ENCODE data around the gene GRM7.

The GRM7 gene

DNA sequence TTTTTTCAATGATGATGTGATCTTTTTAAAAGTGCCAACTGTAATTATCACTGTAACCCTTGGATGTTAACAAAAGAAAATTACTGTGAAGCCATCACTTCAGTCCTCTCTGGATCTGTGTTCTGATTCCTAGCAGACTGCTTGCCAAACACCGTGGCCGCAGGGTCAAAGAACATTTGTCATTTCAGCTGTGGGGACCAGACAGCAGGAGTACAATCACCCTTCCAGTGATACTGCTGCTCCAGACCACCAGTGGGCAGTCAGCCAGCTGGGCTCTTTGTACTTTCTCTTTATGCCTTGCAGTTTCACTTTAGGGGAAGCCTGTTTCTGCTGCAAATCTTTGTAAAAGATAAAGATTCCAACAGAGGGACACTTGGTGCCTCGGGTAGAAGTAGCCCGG lies 770.0 kb downstream of the GRM7 start:
- in situ Hi-C loops (cut with MboI; ENCODE audit: low sequenced_read_pairs) = no loop called here

DNA sequence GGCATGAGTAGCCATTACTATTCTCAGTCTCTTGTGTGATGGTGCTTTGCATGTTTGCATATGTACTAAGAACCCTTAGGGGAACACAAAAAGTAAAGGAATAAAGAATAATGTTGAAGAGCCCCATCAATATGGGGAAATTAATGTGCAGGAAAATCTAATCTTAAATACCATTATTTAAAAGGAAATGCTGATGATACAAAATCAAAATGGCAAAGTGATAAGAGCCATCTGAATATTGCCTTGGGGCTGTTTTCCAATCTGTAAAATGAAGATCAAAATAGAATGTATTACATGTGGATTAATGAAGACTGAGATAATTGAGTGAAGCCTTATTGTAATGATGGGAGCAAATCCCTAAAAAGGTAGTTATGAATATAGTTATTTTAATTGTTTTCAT lies 771.4 kb downstream of the GRM7 start:
- in situ Hi-C loops (cut with MboI; ENCODE audit: low sequenced_read_pairs) = no loop called here

DNA sequence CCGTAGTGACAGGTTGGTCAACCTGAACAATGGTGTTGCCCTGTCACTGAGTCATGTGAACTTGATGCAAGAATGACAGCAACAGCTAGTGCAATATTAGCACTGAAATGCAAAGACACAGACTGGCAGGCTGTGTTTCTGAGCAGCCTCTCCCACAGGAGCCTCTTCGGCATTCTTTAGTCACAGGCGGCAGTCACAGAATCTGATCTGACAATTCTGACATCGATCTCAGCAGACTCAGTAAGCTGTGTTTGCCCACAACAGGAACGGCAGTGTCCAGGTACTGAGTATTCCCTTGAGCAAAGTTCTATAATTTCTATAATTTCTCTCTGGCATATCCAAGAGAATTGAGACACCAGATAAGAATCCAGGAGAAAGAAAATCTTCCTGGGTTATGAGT lies 776.8 kb downstream of the GRM7 start:
- in situ Hi-C loops (cut with MboI; ENCODE audit: low sequenced_read_pairs) = no loop called here

DNA sequence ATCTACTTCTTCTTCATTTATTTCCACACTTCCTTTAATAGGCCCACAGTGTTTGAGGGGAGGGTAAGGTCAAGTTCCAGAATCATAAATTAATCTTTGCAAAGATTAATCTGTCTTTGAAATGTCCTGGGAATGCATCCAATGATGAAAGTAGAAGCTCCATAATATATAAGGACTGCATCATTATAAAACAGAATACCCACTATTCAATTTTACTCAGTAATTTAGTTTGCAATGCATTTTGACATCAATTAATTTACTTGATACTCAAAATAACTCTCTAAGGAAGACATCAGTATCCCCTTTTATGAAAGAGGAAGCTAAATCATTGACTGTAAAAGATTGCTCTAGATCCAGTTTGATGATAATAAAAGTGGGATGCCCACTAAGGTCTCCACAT lies 777.2 kb downstream of the GRM7 start:
- in situ Hi-C loops (cut with MboI; ENCODE audit: low sequenced_read_pairs) = no loop called here

DNA sequence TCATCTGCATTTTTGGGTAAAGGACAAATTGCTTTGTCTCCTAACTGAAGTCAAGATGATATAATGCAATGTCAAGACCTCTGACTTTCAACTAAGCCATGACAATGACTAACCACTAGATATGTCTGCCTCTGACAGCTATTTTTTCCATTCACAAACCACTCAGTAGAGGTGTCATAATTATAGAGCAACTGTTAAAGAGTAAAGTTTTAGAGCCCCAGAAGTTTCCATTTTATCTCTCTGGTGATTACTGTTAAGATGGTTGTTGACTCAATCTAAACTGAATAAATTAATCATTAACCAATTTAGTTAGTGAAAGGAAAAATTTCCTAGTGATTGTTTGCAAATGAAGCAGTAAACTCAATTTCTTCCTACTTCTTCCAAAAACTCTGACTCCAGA lies 779.9 kb downstream of the GRM7 start:
- in situ Hi-C loops (cut with MboI; ENCODE audit: low sequenced_read_pairs) = no loop called here

DNA sequence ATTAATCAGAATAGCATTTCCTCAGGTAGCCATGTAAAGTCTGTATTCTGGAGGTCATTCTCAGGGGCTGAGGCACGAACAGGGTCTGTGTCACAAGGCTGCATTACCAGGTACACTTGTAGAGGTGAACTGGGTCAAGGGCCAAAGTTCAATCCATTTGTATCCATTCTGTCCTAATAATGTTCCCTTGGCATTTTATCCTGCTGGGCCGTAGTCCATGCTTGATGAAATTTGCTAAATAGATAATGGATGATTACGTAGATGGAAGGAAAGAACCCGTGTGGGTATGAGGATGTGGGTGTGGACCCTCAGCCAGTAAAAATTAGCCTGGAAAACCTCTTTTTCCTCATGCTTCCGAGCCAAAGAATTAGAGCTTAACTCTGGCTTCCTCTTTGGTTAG lies 785.9 kb downstream of the GRM7 start:
- in situ Hi-C loops (cut with MboI; ENCODE audit: low sequenced_read_pairs) = no loop called here

DNA sequence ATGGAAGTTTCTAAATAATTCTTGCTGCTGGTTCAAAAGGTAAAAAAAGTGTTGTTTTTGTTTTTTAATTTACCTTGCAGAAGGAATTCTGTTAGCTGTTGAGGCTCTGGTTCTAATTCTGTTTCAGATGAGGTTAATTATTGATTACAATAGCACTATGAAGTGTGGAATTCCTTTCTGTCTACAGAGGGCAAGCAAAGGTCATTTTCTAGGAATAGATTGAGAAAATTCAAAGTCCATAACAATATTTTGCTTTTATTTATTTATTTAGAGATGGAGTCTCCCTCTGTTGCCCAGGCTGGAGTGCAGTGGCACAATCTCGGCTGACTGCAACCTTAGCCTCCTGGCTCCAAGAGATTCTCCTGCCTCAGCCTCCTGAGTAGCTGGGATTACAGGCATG lies 789.6 kb downstream of the GRM7 start:
- in situ Hi-C loops (cut with MboI; ENCODE audit: low sequenced_read_pairs) = no loop called here

DNA sequence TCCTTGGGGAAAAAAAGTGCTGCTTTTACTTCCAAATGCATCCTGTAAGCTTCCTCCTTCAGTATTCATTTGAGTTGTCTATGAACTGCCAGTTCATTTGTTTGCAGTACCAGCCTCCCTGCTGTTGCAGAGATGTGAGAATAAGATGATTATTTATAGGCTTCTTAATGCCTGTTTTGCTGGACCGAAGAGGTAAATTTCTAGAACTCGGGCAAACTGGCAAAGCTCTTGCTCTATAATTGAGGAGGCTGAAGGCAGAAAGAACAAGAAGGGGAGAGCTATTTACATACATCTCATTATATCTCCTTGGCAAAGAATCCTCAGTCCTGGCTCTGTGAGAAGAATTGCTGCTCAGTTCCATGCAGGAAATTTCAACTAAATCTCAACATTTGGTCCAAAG lies 790.4 kb downstream of the GRM7 start:
- in situ Hi-C loops (cut with MboI; ENCODE audit: low sequenced_read_pairs) = no loop called here

DNA sequence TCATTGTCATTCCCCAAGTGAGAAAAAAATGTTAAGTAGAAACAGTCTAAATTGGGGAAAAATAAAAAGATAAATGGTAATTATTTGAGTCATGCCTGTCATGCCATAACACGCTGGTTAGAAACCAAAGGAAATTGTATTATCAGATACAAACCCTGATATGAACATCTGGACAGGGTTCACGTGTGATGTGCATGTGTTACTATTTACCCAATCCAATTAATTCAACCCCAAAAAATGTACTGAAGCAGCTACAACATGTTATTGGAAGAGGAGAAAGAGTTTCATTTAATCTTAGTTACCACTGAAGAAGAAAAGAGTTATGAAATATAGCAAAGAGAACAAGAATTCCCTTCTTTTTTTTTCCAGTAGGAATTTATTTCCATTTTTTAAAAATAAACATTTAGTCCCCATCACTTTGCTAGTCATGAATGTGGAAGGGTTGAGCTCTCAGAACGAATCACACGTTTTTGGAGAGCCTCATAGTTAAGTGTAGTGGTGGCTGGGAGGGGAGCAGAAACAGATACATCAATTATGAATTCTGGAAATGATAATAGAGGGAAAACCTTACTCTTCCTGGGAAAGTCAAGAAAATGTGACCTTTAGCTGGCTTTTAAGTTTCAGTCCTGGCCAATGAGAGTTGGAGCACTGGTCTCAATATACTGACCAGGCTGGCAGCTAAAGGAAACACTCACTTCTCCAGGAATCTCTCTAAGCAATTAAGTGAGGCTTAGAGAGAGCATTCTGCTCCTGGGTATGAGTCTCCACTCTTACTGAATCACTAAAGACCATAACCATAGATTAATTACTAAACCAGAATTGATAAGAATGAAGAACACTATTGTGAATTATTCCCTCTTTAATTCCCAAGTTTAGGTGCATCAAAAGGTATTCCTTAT lies 796.5 kb downstream of the GRM7 start:
- in situ Hi-C loops (cut with MboI; ENCODE audit: low sequenced_read_pairs) = no loop called here

DNA sequence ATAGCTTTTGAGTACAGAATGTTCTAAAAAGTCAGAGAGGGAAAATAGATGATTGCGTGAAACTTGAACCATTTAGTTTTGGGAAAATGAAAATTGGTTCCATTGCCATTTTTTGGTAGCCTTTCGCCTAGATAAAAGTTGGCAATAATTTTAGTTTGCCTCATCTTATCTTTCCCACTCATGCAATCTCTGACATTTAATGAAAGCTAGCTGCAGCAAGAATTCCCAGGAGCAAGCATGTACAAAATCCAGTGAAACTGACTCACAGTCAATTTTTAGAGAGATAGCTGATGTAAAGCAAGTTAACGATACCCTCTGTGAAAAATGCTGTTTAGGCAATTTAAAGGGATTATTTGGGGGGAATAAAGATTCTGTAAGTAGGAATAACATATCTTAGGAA lies 797.4 kb downstream of the GRM7 start:
- in situ Hi-C loops (cut with MboI; ENCODE audit: low sequenced_read_pairs) = no loop called here

DNA sequence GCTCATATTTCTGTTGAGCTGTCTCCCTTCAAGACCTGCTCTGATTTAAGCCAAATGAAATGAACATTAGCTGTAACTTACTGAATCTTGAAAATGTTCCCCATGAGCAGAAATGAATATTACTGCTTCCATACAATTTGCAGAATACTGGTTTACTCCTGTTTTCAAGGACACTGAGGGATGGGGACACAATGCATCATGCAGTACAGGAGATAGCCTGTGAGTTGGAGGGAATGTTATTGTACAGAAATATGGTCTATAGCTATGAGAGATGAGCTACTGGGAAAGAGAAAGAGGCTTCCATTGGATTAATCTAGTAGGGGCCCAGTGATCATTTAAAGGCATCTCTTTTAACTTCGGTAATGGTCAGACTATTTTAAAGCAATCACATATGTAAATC lies 798.2 kb downstream of the GRM7 start:
- in situ Hi-C loops (cut with MboI; ENCODE audit: low sequenced_read_pairs) = no loop called here

DNA sequence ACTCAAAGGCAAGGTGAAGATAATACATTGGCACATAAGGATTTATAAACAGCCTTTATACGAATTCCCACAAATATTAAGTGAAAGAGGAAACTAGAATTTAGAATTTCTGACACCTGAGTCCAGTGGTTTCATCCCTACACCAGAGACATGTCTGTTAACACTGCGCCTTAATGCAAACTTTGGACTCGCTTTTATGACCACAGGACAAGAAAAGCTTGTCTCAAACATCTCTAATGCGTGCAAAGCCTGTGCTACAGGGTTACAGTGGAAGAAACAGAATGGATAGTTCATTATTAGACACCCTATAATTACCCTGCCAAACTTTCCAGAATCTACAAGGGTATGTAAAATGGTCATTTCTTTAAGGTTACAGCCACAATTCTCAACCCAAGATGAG lies 802.9 kb downstream of the GRM7 start:
- in situ Hi-C loops (cut with MboI; ENCODE audit: low sequenced_read_pairs) = no loop called here

DNA sequence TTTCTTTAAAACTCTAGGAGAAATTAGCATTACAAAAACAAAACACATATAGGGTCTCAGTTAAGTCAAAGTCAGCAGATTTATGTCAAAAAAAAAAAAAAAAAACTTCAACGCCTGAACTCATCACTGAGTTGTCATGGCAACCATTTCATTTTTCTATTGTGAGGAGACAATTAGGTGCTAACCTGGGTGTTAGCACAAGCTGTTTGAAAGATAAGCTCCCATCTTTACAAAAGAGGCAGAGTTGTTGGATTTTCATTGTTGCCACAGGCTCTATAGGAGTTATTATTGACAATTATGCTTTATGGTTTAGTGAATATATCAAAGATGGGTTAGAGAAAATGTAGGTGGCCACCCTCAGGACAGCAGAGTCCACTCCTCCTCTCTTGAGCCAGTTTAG lies 806.9 kb downstream of the GRM7 start:
- in situ Hi-C loops (cut with MboI; ENCODE audit: low sequenced_read_pairs) = no loop called here

DNA sequence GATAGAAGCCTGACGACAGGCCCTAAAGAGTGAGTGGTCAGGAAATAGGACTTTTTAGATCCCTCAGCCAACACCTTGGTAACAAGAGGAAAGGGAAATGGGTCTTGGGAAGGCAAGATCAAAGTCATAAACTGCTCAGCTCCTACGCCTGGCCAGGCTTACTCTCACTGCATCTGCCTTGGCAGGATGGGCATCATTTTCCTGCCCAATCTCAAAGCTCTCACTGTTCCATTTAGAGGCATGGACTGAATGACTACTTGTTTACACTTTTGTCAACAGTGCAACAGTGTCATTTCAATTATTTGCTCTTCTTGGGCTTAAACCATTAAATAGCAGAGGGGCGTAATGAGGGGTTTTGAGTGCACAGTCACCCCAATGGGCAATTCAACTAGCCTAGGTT lies 808.7 kb downstream of the GRM7 start:
- in situ Hi-C loops (cut with MboI; ENCODE audit: low sequenced_read_pairs) = no loop called here

DNA sequence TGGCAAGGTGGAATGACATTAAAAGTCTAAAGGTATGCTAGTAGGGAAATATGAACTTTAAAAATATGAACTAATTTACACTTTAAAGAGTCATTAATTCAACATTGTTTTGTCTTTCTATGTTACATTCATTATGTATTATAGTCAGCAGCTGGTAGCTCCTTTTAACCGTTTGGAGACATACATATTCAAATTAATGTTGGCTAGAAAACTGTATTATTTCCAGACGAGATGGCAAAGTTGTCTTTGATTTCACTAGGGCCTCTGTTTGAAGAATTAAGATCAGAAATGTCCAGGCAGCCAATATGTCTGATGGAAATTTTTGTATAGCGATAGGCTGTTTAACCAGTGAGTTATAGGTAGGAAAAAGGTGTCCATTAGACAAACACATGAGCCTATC lies 817.6 kb downstream of the GRM7 start:
- in situ Hi-C loops (cut with MboI; ENCODE audit: low sequenced_read_pairs) = no loop called here

DNA sequence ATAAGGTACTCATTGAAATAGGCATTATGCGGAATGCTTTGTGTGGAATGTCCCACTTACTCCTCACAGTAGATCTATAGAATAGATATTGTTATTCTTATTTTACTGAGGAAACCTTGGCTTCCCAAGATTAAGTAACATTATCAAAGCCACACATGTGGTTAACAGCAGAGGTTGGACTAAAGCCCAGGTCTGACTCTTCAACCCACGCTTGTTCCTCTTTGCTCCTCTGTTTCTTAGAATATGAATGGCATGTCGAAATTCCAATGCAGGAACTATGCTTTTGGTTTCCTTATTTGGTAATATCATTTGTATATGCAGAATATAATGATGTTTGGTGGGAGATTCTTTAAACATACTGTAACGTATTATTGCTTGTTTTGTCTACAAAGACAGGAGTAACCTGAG lies 821.9 kb downstream of the GRM7 start:
- in situ Hi-C loops (cut with MboI; ENCODE audit: low sequenced_read_pairs) = no loop called here

DNA sequence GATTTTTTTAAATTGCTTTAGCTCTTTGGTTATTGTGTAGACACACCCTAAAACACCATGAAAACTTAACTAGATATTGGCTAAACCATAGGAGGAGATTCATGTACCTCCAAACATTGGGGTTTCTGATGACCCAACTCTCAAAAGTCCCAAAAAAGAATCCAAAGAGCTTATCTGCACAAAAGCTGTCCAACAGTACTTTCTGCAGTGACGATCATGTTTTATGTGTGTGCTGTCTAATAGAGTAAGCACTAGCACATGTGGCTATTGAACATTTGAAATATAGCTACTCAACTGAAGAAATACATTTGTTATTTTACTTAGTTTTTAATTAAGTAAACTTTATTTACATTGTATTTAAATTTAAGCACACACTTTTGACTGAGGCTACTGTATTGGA lies 822.5 kb downstream of the GRM7 start:
- in situ Hi-C loops (cut with MboI; ENCODE audit: low sequenced_read_pairs) = no loop called here

DNA sequence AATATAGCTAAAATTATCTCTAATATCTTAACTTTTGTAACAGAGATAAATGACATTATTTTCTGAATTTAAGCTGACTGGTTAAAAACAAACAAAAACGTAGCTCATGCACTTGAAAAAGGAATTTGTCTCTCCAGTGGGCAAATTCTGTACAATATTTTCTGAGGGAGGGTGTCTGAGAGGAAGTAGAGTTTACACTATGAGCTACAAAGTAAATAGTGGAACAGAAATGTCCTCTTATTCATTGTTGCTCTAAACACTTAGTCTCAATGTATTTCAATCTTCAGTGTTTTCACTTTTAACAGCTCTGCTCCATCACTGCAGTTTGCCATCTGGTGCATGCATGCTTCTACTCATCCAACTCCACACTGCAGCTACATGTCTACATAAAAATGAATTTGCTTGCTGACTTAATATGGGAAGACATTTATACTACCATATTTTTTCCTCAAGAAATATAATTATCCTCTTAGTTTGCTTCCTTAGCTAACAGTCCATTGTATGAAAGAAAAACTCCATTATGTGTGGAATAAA lies 823.3 kb downstream of the GRM7 start:
- in situ Hi-C loops (cut with MboI; ENCODE audit: low sequenced_read_pairs) = no loop called here

DNA sequence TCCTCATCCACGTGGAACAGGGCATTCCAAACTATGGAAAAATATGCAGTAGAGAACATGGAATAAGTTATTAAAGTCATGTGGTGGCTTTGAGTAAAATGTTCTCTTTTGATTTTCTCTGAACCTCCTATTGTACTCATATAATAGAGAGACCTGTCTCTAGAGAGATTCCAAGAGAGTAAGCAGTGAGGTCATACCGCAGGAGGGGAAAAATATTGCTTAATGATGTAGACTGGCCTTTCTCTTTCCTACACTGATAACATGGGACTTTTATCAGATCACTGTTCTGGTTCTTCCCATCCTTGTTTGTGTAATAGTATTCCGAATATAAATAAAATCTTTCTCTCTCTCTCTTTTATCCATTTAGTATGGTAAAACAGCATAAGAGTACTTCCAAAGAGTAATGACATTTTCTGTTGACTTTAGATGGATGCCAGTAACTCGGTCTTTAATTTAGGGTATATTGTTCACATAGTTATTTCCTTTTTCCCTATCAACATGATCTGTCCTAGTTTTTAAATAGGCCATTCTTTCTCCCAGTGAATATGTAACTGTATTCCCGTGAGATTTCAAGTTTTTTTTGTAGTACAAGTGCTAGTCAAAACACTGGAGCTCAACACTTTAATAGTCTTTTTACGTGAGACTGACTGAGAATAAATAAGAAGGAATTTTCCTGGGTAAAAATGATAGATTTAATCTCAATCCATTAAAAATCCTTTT lies 826.7 kb downstream of the GRM7 start:
- in situ Hi-C loops (cut with MboI; ENCODE audit: low sequenced_read_pairs) = no loop called here

DNA sequence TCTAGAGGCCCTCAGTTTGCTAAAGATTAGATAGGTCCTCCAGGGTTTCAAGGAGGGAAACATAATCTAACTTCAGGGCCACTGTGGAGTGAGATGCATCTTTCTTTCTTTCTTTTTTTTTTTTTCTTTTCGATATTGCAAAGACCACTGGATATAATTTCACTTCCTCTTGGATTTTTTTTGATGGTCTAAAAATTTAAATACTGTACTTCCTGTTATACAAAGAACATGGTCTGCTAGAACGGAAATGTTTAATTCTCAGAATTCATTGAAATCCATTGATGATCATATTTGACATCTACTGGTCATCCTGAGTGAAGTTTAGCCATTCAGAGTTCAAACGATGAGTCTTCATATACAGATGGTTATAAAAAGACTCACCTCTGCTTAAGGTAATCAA lies 832.0 kb downstream of the GRM7 start:
- in situ Hi-C loops (cut with MboI; ENCODE audit: low sequenced_read_pairs) = no loop called here

DNA sequence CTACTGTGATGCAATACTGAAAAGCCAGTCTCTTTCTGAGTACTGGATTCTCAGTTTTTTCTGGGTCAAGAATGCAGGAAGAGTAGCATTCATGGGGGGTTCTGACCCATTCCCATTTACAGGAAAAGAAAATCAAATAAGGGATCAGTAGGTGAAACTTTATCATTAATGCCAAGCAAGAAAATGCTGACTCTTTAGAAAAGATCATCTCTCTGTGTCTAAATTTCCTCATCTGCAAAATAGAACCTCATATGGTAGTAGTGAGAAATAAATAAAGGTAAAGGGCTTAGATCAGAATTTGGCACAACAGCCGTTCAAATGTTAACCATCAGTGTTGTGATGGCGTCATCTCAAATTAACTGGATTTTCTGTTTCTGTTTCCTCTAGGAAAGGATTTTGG lies 833.1 kb downstream of the GRM7 start:
- in situ Hi-C loops (cut with MboI; ENCODE audit: low sequenced_read_pairs) = no loop called here

DNA sequence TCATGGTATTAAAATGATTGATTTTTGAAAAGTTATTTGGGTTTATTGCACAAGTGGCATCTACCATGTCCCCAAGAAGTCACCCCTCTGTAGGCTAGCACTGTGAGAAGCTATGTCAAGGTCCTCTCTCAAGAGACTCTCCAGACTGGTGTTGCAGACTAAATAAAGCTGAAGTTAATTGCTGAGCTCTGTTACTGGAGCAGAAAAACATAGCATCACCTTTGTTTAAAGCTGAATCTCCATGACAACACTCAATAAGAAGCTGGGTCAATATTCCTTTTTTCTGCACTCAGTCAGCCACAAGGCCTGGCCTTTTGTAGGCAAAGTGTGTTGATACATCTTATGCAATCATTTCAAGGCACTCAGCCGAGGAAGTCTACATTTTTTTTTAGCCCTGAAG lies 834.1 kb downstream of the GRM7 start:
- in situ Hi-C loops (cut with MboI; ENCODE audit: low sequenced_read_pairs) = no loop called here
